HCT116 (cell line): ENCODE data around the gene ABCC1. TPM values are rescaled to one million over a fixed set of nuclear protein-coding genes. Genes with fewer than 3 reads are reported as not detected.

Source experiments
- ATAC-seq: fragments of 200-7000 bp; cut with Tn5 transposase; 2 replicates; pipeline ENCODE4 v1.9.1; 2020; ENCODE audit warnings: mild to moderate bottlenecking, moderate library complexity
- BruUV-seq: library from RNA; stranded (reverse); fragments of 400-500 nt; replicated peaks from 2 replicates; lab custom pipeline; 2021; lab: Mats Ljungman, UMichigan
- CTCF ChIA-PET: fragments of 300-600 bp; sonication (Branson Sonifier 250); formaldehyde crosslinking; loops from one replicate; lab custom pipeline; 2021; ENCODE audit warnings: antibody characterized with exemption; lab: Charles Lee
- POLR2A ChIA-PET: fragments of 300-600, 350-600 bp; sonication (Branson Sonifier 250); formaldehyde crosslinking; loops from one replicate; lab custom pipeline; 2021; ENCODE audit warnings: antibody characterized with exemption; lab: Charles Lee
- RAD21 ChIA-PET, 2 experiments: fragments of 300-600 bp; sonication (Branson Sonifier 250); formaldehyde crosslinking; loops; one replicate each; lab custom pipeline; 2023; ENCODE audit warnings: low total read pairs in 2 of 2; ENCODE audit not compliant: uncharacterized antibody in 2 of 2, unreplicated experiment in 2 of 2, low non-redundant PET in 1 of 2; lab: Charles Lee
- DNase-seq: peaks from one replicate; pipeline ENCODE4 v3.0.0-alpha.2; 2010; ENCODE audit warnings: low read depth, low spot score
- H2AFZ ChIP-seq: fragments of 200-600 bp; shearing (Covaris generic), sonication (generic); 2 replicates; pipeline ENCODE4 v1.6.1; 2017; ENCODE audit warnings: low read depth, mixed run types, mixed read lengths, antibody characterized with exemption, low read length; ENCODE audit not compliant: poor library complexity, severe bottlenecking
- H3K27ac ChIP-seq: 2 replicates; pipeline ENCODE4 v1.5.1; 2012; ENCODE audit warnings: low read depth, low read length
- H3K27me3 ChIP-seq: fragments of 200-600 bp; sonication (generic); 2 replicates; pipeline ENCODE4 v1.6.1; 2016; ENCODE audit warnings: mixed run types, low read length, mixed read lengths; ENCODE audit not compliant: insufficient read depth
- H3K36me3 ChIP-seq, 2 experiments: fragments of 200-500 bp in 1 of 2; fragments of 200-600 bp in 1 of 2; sonication (Bioruptor generic) in 1 of 2; sonication (generic) in 1 of 2; 2 replicates each; pipeline versions ENCODE4 v1.5.1 to v1.6.1; 2014 to 2016; ENCODE audit warnings: low read length in 2 of 2, inconsistent platforms in 1 of 2, mixed read lengths in 1 of 2, mixed run types in 1 of 2; ENCODE audit not compliant: insufficient read depth in 2 of 2, control insufficient read depth in 1 of 2
- H3K4me1 ChIP-seq, 2 experiments: fragments of 200-600 bp in 1 of 2; sonication (generic) in 1 of 2; 2 replicates each; pipeline versions ENCODE4 v1.5.1 to v1.6.1; 2012 to 2017; ENCODE audit warnings: low read length in 2 of 2, inconsistent platforms in 1 of 2, mild to moderate bottlenecking in 1 of 2, mixed read lengths in 1 of 2, mixed run types in 1 of 2, moderate library complexity in 1 of 2; ENCODE audit not compliant: insufficient read depth in 2 of 2, control insufficient read depth in 1 of 2
- H3K4me2 ChIP-seq: fragments of 200-600 bp; sonication (generic); 2 replicates; pipeline ENCODE4 v1.6.1; 2017; ENCODE audit warnings: mixed run types, low read length, mixed read lengths
- H3K4me3 ChIP-seq, 2 experiments: fragments of 200-600 bp in 1 of 2; sonication (generic) in 1 of 2; replicated peaks in 1 of 2; 2 replicates each; pipeline ENCODE4 v1.5.1; 2011 to 2016; ENCODE audit warnings: low read length in 2 of 2, control low read depth in 1 of 2, low read depth in 1 of 2, mild to moderate bottlenecking in 1 of 2, mixed read lengths in 1 of 2, mixed run types in 1 of 2
- H3K79me2 ChIP-seq: fragments of 200-600 bp; sonication (generic); 2 replicates; pipeline ENCODE4 v1.6.1; 2017; ENCODE audit warnings: mild to moderate bottlenecking, mixed run types, low read length, moderate library complexity, mixed read lengths; ENCODE audit not compliant: insufficient read depth
- H3K9ac ChIP-seq: fragments of 200-600 bp; sonication (generic); 2 replicates; pipeline ENCODE4 v1.6.1; 2016; ENCODE audit warnings: low read length, mixed read lengths
- H3K9me2 ChIP-seq: fragments of 200-600 bp; sonication (generic), shearing (Covaris generic); 2 replicates; pipeline ENCODE4 v1.6.1; 2017; ENCODE audit warnings: mixed run types, mild to moderate bottlenecking, moderate library complexity; ENCODE audit not compliant: insufficient read depth
- H3K9me3 ChIP-seq, 2 experiments: fragments of 200-500 bp in 1 of 2; fragments of 200-600 bp in 1 of 2; sonication (Bioruptor generic) in 1 of 2; sonication (generic) in 1 of 2; 2 replicates each; pipeline ENCODE4 v1.6.1; 2014 to 2017; ENCODE audit warnings: low read length in 2 of 2, mixed read lengths in 2 of 2, inconsistent platforms in 1 of 2, low read depth in 1 of 2, mild to moderate bottlenecking in 1 of 2, mixed run types in 1 of 2, moderate library complexity in 1 of 2; ENCODE audit not compliant: control insufficient read depth in 1 of 2, insufficient read depth in 1 of 2
- H4K20me1 ChIP-seq: fragments of 200-600 bp; sonication (generic), shearing (Covaris generic); 2 replicates; pipeline ENCODE4 v1.6.1; 2017; ENCODE audit warnings: mixed run types, mild to moderate bottlenecking, moderate library complexity; ENCODE audit not compliant: insufficient read depth
- ATF3 ChIP-seq: IDR thresholded peaks from 2 replicates; pipeline ENCODE4 v1.6.1; 2012
- CBX3 ChIP-seq: IDR thresholded peaks from 2 replicates; pipeline ENCODE4 v1.6.1; 2012; ENCODE audit warnings: low read depth
- CEBPB ChIP-seq: IDR thresholded peaks from 2 replicates; pipeline ENCODE4 v1.6.1; 2012; ENCODE audit warnings: low read depth
- EGR1 ChIP-seq: IDR thresholded peaks from 2 replicates; pipeline ENCODE4 v1.6.1; 2012; ENCODE audit warnings: low read depth
- ELF1 ChIP-seq: IDR thresholded peaks from 2 replicates; pipeline ENCODE4 v1.6.1; 2012; ENCODE audit warnings: low read depth, borderline replicate concordance
- EZH2phosphoT487 ChIP-seq: fragments of 200-600 bp; IDR thresholded peaks from 2 replicates; pipeline ENCODE4 v1.6.1; 2018; ENCODE audit warnings: antibody characterized with exemption, borderline replicate concordance
- FOSL1 ChIP-seq: IDR thresholded peaks from 2 replicates; pipeline ENCODE4 v1.6.1; 2012; ENCODE audit warnings: low read depth
- JUND ChIP-seq: IDR thresholded peaks from 2 replicates; pipeline ENCODE4 v1.6.1; 2012
- MAX ChIP-seq: IDR thresholded peaks from 2 replicates; pipeline ENCODE4 v1.6.1; 2012
- POLR2A ChIP-seq: IDR thresholded peaks from 2 replicates; pipeline ENCODE4 v1.7.0; 2011; ENCODE audit warnings: borderline replicate concordance; ENCODE audit not compliant: insufficient read depth, insufficient read length; ENCODE audit errors: extremely low read depth
- POLR2AphosphoS5 ChIP-seq: IDR thresholded peaks from 2 replicates; pipeline ENCODE4 v1.6.1; 2011; ENCODE audit warnings: mild to moderate bottlenecking, low read depth, low read length, moderate library complexity
- SP1 ChIP-seq: IDR thresholded peaks from 2 replicates; pipeline ENCODE4 v1.6.1; 2012; ENCODE audit warnings: low read depth
- SRF ChIP-seq: IDR thresholded peaks from 2 replicates; pipeline ENCODE4 v1.6.1; 2012; ENCODE audit warnings: low read depth
- TCF7L2 ChIP-seq: IDR thresholded peaks from 2 replicates; pipeline ENCODE4 v1.7.0; 2011; ENCODE audit warnings: borderline replicate concordance, inconsistent platforms; ENCODE audit not compliant: insufficient read depth, insufficient read length; ENCODE audit errors: extremely low read depth
- YY1 ChIP-seq: IDR thresholded peaks from 2 replicates; pipeline ENCODE4 v1.6.1; 2011; ENCODE audit warnings: low read length, low read depth, moderate library complexity, mild to moderate bottlenecking; ENCODE audit not compliant: insufficient replicate concordance; ENCODE audit errors: extremely low read depth
- ZFX ChIP-seq: fragments of 450-650 bp; IDR thresholded peaks from 2 replicates; pipeline ENCODE4 v1.6.1; 2017
- intact Hi-C: fragments of 100-400 bp; cut with micrococcal nuclease; formaldehyde crosslinking; loops from 2 replicates; pipeline ENCODE4 v1.10.0; 2022
- total RNA-seq: library from RNA; stranded (reverse); gene quantifications from one replicate; pipeline ENCODE4 v1.2.1, GENCODE V29; 2021; ENCODE audit not compliant: unreplicated experiment
- TF ChIP-seq, protein P1 (sequence below): IDR thresholded peaks from 2 replicates; pipeline ENCODE4 v1.6.1; 2011; ENCODE audit warnings: mild to moderate bottlenecking, low read length, moderate library complexity; ENCODE audit not compliant: insufficient replicate concordance; ENCODE audit errors: extremely low read depth

ABCC1 gene
- total RNA-seq, 1 experiment from 2014 or later: 61.9 TPM

- H3K9me2 ChIP-seq: no peaks in the 10 kb centered on the region
- ChIA-PET POLR2A (no interaction called here), RAD21 (no interaction called here), CTCF (no interaction called here)
- TF ChIP-seq CEBPB (no peak), CBX3 (no peak), SP1 (no peak), FOSL1 (no peak), POLR2A (no peak), SRF (no peak), JUND (no peak), EZH2phosphoT487 (no peak), ZFX (no peak), MAX (no peak), ATF3 (no peak), ELF1 (no peak), POLR2AphosphoS5 (no peak), TCF7L2 (no peak), EGR1 (no peak), YY1 (no peak)
- TF ChIP-seq, protein P1, sequence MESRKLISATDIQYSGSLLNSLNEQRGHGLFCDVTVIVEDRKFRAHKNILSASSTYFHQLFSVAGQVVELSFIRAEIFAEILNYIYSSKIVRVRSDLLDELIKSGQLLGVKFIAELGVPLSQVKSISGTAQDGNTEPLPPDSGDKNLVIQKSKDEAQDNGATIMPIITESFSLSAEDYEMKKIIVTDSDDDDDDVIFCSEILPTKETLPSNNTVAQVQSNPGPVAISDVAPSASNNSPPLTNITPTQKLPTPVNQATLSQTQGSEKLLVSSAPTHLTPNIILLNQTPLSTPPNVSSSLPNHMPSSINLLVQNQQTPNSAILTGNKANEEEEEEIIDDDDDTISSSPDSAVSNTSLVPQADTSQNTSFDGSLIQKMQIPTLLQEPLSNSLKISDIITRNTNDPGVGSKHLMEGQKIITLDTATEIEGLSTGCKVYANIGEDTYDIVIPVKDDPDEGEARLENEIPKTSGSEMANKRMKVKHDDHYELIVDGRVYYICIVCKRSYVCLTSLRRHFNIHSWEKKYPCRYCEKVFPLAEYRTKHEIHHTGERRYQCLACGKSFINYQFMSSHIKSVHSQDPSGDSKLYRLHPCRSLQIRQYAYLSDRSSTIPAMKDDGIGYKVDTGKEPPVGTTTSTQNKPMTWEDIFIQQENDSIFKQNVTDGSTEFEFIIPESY: no peak
- H3K27me3 ChIP-seq: no peaks in the 10 kb centered on the region
- H3K4me3 ChIP-seq: no peak overlapping the region
- H3K79me2 ChIP-seq: peaks cover 100% of the 10 kb centered on the region
- no peak overlapping the region for H3K9ac ChIP-seq
- peaks cover 19 to 30% of the 10 kb centered on the region in 2 experiments for H3K4me1 ChIP-seq
- no peaks in the 10 kb centered on the region for H4K20me1 ChIP-seq
- ATAC-seq: no peak
- peaks cover 3 to 12% of the 10 kb centered on the region in 2 experiments; a peak in 1 of 4 replicates for H3K9me3 ChIP-seq
- peaks cover 0 to 28% of the 10 kb centered on the region in 2 experiments; a peak in 1 of 4 replicates for H3K36me3 ChIP-seq
- H2AFZ ChIP-seq: no peak overlapping the region
- DNase-seq: no peak
- intact Hi-C loops: no loop called here
- H3K4me2 ChIP-seq: no peak overlapping the region
- H3K27ac ChIP-seq: no peak overlapping the region
- no TSS peak for BruUV-seq
Measured at GRCh38 chr16:15972046-15972868, 22.8 kb downstream of the ABCC1 start.
